Measurements from ENCODE around the gene CPLX4.

CPLX4 gene, protein sequence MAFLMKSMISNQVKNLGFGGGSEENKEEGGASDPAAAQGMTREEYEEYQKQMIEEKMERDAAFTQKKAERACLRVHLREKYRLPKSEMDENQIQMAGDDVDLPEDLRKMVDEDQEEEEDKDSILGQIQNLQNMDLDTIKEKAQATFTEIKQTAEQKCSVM

DNA sequence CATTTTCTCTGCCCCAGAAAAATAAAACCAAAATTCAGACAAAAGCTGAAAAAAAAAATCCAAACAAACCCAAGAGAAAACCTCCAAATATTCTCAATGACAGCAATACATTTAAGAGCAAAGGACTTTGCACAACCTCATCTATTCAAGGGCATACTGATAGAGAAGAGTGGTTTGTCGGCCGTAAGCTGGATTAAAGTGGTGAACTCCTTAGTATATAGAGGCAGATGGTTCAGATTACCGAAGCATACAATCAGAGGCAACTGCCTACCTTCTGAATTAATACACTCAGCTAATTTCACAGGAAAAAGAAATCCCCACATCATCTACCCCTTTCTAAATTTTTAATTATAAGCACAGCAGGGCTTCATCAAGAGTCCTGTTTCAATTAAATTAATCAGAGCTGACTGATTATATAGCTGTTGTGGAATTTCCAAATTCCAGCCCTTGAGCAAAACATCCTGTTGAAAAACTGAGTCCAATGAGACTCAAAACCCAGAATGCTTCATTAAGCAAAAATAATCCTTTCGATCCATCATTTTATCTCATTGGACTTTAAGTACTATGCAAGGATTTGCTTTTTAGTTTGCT is at the start of gene CPLX4:
TSS of gene CPLX4 (minus strand) at position 190 of the 591 bp plus-strand sequence. CDS start at position 3, 187 bp downstream.
- DNase-seq (ENCODE audit: low spot score): no peak

DNA sequence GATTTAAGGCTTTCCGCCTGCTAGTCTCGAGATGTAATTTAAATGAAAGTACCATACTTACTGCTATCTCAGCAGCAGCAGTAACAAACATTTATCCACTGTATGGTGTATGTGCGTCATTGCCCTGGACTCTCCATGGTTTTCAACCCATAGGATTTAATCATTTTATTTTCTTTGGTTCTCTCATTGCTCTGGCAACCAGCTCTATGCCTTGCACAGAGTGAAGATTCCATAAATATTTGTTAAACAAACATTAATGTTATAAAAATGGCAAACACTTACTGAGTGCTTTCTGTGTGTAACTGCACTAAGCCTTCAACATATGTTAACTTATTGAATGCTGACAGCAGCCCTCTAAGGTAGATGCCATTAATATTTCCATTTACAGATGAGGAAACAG is 41.9 kb upstream of the CPLX4 start:
- DNase-seq (ENCODE audit: low spot score): no peak

DNA sequence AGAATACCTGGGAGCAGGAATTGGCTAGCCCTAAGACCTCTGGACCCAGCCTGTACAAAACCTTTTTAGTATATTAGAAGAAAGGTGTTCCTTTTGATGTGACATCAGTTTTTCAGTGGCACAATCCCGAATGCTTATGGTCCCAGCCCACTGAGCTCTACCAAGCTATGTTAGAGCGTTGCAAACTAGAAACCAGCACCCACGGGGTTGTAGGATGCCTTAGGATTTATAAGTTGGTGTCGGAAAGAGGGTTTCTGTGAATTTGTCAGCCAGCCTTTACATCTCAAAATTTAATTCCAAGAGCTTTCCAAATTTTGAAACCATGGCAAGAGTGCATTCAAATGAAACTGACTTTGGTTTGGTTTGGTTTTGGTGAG is 41.1 kb upstream of the CPLX4 start:
- DNase-seq (ENCODE audit: low spot score): no peak

DNA sequence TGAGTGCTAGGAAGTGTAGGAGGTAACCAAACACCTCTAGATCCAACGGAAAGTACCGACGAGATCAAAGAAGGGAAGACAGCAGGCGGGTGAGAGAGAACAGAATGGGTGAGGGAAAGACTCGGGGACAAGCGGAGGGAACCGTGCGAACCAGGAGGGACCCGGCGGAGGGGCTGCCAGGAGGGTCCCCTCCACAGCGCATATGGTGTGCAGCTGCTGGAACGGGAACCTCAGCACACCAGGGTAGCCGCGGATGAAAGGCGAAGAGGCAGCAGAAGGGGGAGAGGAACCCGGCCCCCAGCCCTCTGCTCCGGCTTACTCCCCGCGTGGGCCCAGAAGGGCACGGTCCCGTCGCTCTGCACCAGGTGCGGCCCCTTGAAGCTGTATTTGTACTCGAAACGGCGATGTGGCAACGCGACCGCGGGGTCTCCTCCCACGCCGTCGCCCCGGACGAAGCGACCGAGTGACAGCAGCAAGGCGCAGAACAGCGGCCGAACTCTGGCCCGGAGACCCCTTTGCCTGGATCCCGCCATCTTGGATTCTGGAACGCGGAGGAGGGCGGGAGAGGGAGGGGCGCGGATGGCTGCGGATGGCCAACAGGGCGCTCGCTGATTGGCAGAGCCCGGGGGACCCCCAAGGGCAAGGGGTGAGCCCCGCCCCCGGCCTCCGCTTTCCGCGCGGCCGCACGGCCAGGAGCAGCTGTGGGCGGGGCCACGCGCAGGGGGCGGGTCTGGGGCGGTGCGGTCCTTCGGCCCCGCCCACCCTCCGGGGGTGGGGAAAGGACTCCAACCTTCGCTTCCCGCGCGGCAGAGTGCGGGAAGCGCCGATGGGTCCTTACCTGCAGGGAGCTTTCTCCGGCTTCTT is 40.5 kb upstream of the CPLX4 start, which contains the start of gene LMAN1:
TSS of gene LMAN1 (minus strand) at position 554 of the 864 bp plus-strand sequence. CDS start at position 533, 21 bp downstream.
- peak; percentile 84 for DNase-seq (ENCODE audit: low spot score)

DNA sequence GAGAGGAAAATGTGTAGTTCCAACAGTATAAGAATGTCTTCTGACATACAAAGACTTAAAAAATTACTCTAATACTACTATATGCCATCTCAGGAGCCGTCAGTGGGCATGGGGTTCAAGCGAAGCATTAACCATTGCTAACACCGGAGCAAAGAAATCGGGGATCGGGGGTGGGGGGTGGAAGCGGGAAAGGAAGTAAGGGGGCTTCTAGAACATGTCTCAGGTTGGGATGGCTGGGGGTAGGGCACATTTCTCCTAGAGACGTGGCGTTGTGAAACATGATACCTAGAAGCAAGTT is 39.9 kb upstream of the CPLX4 start:
- no peak for DNase-seq (ENCODE audit: low spot score)

DNA sequence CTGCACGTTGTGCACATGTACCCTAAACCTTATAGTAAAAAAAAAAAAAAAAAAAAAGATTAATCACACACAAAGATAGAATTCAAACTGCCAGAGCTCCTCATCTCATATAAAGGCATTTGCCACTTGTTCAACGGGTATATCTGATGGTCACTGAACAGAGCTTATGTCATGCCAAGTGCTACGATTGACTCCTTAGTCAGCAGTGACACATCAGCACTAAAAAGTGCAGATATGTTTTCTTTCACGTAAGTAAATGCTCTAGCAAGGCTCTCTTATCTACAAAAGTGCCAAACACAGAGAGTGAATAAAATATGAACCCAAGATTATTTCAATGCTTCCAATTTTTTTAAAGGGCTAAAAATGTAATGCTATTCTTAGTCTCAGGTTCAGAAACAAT is 39.5 kb upstream of the CPLX4 start:
- peak; percentile 69 for DNase-seq (ENCODE audit: low spot score)

DNA sequence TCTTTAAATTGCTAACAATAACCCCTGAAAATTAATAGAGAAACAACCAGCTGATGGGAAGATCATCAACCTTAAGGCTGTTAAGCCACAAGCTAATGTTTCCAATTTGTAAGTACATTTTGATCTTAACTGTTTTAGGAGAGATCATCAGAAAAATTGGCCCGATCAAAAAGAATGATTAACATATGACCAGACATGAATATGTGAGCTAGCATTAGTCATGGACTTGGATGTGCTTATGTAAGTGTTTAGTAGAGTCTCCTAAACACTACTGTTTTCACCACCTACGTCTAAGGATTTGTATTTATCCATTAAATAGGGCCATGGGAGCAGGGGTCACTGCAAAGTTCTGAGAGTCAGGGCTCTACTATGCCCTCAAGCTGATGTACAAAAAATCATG is 36.3 kb upstream of the CPLX4 start:
- no peak for DNase-seq (ENCODE audit: low spot score)

DNA sequence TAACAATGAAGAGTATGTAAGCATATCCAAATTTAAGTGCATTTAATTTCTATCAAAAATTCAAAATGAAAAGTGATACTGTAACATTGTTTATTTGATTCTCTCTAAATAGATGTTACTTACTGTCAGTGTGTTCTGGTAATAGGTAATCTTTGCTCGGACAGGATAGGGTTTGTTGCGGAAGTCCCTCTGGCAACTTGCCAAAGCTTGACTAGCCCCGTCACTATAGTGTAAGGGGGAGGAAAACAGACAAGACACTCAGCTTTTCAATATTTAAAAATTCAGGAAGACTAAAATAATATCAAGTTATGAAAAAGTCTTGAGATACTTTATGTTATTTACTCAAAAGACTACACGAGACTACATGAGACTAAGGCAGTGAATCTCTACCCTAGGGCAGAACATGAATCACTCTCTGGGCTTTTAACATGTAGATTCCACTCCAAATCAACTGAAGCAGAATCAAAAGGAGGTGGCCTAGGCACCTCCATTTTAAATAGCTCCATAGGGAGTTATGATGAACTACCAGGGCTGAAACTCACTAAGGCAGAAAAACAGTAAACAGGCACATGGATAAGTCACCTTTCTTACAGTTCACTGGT is 34.7 kb upstream of the CPLX4 start:
- no peak for DNase-seq (ENCODE audit: low spot score)

DNA sequence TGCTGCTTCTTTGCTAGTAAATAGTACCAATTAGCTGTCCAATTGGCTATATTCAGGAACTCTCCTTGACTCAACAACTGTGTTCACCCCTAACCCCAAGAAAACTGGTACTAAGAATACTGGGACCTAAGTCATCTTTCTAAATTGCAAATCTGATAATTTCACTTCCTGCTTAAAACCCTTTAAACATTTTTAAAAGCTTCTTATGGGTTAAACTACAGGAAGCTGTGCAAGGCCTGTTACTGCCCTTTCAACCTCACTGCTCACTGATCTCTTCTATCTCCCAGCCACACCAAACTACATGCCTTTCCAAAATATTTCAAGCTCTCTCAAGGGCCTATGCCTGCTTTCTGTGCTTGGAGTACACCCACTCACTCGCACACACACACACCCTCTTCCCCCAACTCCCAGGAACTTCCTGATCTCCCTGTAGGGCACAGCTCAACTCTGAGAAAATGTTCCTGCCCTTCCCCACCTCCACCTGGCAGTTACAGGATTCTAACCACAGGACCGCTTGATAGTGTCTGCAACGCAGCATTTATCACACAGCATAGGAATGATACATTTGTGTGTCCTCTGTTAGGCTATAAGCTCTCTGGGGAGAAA is 33.9 kb upstream of the CPLX4 start:
- no peak for DNase-seq (ENCODE audit: low spot score)

DNA sequence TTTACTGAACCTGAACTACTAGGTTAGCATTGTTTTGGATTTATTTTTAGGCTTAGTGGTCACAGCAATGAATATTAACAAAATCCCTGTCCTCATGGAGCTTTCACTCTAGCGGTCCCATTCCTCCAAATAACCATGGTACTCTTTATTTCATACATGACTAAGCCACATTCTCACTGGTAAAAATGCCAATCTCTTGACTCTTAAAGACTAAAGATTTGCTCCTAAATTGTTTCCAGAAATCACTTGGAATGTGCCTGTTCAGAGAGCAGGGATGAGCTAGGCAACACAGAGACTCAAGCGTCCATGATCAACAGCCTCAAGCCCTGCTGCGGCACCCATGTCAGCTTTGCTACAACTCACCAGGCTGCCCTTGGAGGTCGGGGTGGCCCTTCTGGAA is 27.1 kb upstream of the CPLX4 start:
- no peak for DNase-seq (ENCODE audit: low spot score)

DNA sequence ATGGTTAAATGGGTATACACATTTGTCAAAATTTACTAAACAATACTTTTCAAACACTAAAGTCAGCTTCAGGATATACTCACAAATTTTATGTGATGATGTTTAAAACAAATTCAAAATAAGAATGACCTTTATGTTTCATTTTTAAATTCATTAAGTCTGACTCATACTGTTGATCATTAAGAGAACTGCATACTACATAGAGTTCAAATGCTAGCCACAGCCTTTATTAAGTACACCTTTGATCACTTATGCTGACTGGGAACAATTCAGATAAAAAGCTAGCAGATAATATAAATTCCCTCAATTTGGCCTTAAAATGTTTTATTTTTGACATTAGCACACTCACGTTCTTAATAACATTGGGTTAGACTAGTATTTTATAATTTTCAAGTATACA is 26.5 kb upstream of the CPLX4 start:
- DNase-seq (ENCODE audit: low spot score): no peak

DNA sequence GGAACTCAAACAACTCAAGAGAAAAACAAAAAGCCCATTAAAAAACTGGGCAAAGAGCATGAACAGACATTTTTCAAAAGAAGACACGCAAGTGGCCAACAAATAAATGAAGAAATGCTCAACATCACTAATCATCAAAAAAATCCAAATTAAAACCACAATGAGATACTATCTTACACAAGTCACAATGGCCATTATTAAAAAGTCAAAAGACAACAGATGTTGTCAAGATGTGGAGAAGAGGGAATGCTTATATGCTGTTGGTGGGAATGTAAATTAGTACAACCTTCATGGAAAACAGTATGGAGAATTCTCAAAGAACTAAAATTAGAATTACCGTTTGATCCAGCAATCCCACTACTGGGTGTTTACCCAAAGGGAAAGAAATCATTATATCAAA is 25.5 kb upstream of the CPLX4 start:
- DNase-seq (ENCODE audit: low spot score): no peak

DNA sequence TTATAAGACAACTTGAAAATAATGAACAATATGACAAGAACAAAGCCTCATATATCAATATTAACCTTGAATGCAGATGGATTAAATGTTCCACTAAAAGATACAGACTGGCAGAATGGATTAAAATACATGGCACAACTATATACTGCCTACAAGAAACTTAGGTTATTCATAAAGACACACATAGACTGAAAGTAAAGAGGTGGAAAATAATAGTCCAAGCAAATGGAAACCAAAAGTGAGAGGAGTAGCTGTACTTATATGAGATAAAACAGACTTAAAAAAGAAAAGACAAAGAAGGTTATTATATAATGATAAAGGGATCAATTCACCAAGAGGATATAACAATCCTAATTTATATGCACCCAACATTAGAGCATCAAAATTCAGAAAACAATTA is 22.4 kb upstream of the CPLX4 start:
- DNase-seq (ENCODE audit: low spot score): no peak

DNA sequence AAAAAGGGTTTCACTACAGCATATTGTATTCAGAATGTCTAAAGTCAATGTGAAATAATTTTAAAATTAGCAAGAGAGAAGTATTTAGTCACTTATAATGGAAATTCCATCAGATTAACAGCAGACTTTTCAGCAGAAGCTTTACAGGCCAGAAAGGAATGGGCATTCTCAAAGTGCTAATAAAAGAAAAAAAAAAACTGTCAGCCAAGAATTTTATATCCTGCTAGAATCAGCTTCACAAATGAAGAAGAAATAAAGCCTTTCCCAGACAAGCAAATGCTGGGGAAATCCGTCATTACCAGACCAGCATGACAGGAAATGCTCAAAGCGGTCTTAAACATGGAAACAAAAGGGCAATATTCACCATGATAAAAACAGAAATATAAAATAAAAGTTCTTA is 21.9 kb upstream of the CPLX4 start:
- DNase-seq (ENCODE audit: low spot score): no peak

DNA sequence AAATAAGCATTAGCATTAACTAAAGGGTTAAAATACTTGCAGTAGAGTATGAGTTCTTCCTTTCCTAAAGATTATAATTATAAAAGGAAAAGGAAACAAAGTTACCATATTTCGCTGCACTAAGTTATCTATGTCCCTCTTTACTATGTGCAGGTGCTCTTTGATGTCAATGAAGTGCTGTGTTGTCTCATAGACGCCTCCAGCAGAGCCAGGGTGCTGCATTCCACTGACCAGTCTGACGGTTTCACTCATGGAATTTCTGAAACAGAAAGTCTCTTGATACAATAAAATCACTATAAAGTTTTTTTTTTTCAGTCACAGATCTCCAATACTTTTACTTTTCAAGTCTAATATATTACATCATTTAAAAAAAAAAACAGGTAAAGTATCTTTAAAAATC is 14.5 kb upstream of the CPLX4 start:
- no peak for DNase-seq (ENCODE audit: low spot score)

DNA sequence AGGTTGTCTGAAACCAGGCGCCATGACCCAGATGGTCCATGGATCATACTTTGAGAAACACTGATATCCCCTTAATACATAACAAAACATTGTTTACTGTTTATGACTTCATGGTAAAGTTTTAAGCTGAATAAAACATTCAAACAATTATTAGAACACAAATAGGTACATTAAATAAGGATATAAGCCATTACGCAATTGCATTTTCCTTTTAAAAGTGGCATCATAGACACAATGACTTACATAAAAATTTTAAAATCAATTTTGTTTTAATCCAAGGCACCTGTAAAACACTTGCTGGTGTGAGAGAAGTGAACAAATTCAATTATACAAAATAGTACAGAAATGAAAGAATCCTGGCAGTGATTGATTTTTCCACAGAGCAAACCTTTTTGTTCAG is 10.2 kb upstream of the CPLX4 start:
- DNase-seq (ENCODE audit: low spot score): no peak

DNA sequence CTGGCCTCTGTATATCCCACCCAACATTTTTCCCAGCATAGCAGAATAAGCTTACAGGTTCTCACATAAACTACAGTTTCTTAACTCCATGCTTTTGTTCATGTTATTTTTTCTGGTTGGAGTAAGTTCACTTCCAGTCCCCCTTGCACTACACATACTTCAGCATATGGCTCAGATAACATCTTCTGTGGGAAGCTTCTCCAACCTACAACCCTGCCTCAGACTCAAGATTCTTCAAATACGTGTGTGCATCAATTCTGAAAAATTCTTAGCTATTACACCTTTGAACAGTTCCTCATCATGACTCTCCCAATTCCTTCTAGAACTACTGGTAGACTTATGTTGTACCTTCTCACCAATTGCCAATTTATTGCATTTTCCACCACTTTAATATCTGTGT is 7.5 kb upstream of the CPLX4 start:
- no peak for DNase-seq (ENCODE audit: low spot score)

DNA sequence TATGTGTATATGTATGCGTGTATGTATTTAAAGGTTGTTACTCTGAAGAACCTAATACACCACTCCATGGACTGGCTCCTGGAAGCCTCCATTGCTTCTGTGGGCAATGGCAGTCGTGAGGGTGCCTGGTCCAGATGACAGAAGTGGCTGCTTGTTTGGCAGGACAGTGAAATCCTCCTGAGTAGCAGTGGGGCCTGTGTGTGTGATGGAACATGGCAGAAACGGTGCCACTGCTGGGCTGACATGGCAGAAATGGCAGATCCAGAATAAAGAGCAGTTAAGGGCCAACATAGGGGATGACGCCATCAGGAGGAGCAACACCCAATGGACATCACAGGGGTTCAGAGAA is 6.1 kb upstream of the CPLX4 start:
- no peak for DNase-seq (ENCODE audit: low spot score)

DNA sequence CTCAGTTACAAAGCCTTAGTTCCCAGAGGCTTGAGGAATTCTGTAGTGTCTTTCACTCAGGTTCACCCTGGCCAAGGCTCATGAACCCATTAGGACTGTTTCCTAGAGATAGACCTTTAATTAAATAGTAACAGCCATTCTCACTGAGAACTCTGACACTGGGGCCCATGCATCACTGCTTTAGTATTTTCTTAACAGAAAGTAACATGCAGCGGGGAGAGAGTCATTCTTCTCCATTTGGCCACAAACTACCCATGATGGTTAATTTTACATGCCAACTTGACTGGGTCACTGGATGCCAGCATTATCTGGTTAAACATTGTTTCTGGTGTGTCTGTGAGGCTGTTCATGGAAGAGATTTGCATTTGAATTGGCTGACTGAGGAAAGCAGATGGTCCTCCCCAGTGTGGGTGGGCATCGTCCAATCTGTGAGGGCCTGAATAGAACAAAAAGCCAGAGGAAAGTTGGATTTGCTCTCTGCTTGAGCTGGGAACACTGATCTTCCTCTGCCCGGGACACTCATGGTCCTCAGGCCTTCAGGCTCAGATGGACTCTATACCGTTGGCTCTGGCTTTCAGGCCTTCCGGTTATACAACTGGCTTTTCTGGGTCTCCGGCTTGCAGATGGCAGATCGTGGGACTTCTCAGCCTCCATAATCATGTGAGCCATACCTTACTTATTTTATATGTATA is 5.6 kb upstream of the CPLX4 start:
- no peak for DNase-seq (ENCODE audit: low spot score)

DNA sequence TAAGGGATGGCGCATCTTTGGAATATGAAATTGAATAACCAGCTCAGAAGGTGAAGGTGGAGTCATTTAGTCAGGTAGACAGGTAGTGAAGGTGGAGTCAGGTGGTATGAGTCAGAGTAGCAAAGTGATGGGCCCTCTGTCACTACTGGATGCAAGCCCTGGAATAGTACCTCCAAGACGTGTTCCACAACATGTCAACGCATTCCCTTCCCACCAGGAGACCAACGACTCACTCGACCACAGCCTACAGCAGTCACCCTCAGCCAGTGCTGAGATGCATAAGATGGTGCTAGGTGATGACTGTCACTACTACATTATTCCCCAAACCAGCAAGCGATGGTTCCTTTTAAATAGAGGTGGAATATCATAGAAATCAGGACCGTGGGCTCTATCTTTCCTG is 6.8 kb downstream of the CPLX4 start:
- DNase-seq (ENCODE audit: low spot score): no peak

DNA sequence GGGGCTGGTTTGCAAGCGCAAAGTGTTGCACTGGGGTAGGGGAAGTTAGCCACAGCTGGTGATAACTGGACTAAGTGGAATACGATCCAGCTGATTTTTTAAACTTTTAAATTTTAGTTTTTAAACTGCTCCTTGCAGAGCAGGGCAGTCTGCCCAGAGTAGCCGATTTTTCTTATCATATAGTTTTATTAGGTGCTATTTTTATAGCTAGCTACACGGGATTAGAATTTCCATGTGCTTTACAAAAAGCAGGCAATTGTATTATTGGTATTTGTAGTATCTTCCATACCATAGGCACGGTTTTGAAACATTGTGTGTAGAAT is 9.6 kb downstream of the CPLX4 start:
- DNase-seq (ENCODE audit: low spot score): no peak

DNA sequence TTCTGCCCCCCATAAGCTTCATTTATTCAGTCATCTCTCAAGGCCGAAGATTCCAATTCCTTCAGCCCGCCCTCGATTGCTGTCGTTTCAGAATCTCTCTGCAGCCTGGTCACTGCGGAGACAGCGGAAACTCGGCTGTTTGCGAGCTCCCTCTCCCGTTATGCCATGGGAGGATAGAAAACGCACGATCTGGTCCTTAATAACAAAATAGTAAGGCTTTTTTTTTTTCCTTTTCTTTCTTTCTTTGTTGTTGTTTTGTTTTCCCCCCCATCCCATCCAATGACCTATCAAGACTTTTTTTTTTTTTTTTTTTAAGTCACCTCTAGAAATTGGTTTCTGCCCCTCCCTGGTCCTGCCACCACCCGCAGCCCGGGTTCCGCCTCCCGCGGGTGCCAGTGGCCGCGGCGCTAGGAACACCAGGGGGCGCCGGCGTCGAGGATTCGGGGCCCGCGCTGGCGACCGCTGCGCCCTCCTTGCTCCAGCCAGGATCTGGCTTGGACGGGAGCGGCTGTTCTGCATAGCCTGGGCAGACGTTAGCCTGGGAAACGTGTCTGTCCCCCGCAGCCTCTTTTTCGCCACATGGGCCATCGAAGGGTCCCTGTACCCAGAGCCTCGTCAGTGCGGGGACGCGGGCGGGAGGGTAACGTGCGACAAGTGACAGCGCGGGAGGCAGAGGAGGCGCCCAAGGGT is 10.1 kb downstream of the CPLX4 start:
- peak; percentile 55 for DNase-seq (ENCODE audit: low spot score)

All from hematopoietic multipotent progenitor cell treated with erythropoietin and hydrocortisone succinate and interleukin-3 and kit ligand, for 17 days (in vitro differentiated cells).